K562 (cell line): ENCODE data around the gene ARHGDIA. TPM values are rescaled to one million over a fixed set of nuclear protein-coding genes. Genes with fewer than 3 reads are reported as not detected.

ENCODE experiments used
- ATAC-seq: fragments of 200-7000 bp; cut with Tn5 transposase; 3 replicates; pipeline ENCODE4 v1.9.1; 2020; ENCODE audit warnings: moderate library complexity
- BruUV-seq: library from RNA; stranded (reverse); fragments of 400-500 nt; replicated peaks from 2 replicates; lab custom pipeline; 2021; lab: Mats Ljungman, UMichigan
- CTCF ChIA-PET: fragments of 300-600 bp; formaldehyde crosslinking; extraction: SDS; loops from one replicate; lab custom pipeline; 2021; ENCODE audit warnings: low intra/inter-chr PET ratio; lab: Yijun Ruan, JAX
- POLR2A ChIA-PET: fragments of 300-600, 350-650 bp; sonication (Branson Sonifier 250); formaldehyde crosslinking; extraction: SDS; loops from one replicate; lab custom pipeline; 2021; ENCODE audit warnings: antibody characterized with exemption, inconsistent platforms; lab: Yijun Ruan, JAX
- DNase-seq, 4 experiments: peaks; one replicate each; pipeline versions ENCODE4 v3.0.0 to v3.0.0-alpha.2; 2011 to 2018; ENCODE audit warnings: low spot score in 3 of 4, mixed read lengths in 3 of 4; ENCODE audit errors: extremely low read depth in 1 of 4
- FAIRE-seq: peaks from 2 replicates; lab custom pipeline; 2011; peaks lifted over from hg19 to GRCh38; lab: Jason Lieb, UNC
- H2AFZ ChIP-seq: 2 replicates; pipeline ENCODE4 v1.6.0; 2011; ENCODE audit warnings: low read depth, low read length, control low read depth, inconsistent platforms
- H3K27ac ChIP-seq: fragments of 200-600 bp; 3 replicates; pipeline ENCODE4 v1.8.0; 2011; ENCODE audit warnings: low read depth, mild to moderate bottlenecking, control low read depth, inconsistent platforms, low read length, moderate library complexity, mixed read lengths; ENCODE audit errors: extremely low read depth
- H3K27me3 ChIP-seq, 2 experiments: fragments of 300-600 bp in 1 of 2; 2 replicates in 1 of 2; 3 replicates in 1 of 2; pipeline versions ENCODE4 v1.6.0 to v1.8.0; 2011; ENCODE audit warnings: inconsistent platforms in 2 of 2, low read length in 2 of 2, mild to moderate bottlenecking in 1 of 2, mixed read lengths in 1 of 2, moderate library complexity in 1 of 2; ENCODE audit not compliant: control insufficient read depth in 2 of 2, insufficient read depth in 2 of 2
- H3K36me3 ChIP-seq: fragments of 300-600 bp; 3 replicates; pipeline ENCODE4 v1.8.0; 2011; ENCODE audit warnings: mild to moderate bottlenecking, low read length, inconsistent platforms; ENCODE audit not compliant: control insufficient read depth, insufficient read depth
- H3K4me1 ChIP-seq, 2 experiments: fragments of 200-600 bp in 1 of 2; replicated peaks in 1 of 2; 2 replicates in 1 of 2; 3 replicates in 1 of 2; pipeline versions ENCODE4 v1.5.1 to v1.8.0; 2011; ENCODE audit warnings: inconsistent platforms in 2 of 2, low read length in 2 of 2, mild to moderate bottlenecking in 1 of 2, mixed read lengths in 1 of 2, moderate library complexity in 1 of 2; ENCODE audit not compliant: control insufficient read depth in 2 of 2, insufficient read depth in 2 of 2
- H3K4me2 ChIP-seq: 2 replicates; pipeline ENCODE4 v1.6.1; 2011; ENCODE audit warnings: low read length, control low read depth, inconsistent platforms, mixed read lengths; ENCODE audit not compliant: insufficient read depth
- H3K4me3 ChIP-seq: fragments of 200-600 bp; sonication (generic), shearing (Covaris generic); 2 replicates; pipeline ENCODE4 v1.5.1; 2016; ENCODE audit warnings: control low read depth, inconsistent platforms
- H3K79me2 ChIP-seq: fragments of 200-600 bp; 3 replicates; pipeline ENCODE4 v1.8.0; 2011; ENCODE audit warnings: low read length, inconsistent platforms; ENCODE audit not compliant: control insufficient read depth, insufficient read depth
- H3K9ac ChIP-seq, 2 experiments: 2 replicates each; pipeline versions ENCODE4 v1.6.0 to v1.6.1; 2011; ENCODE audit warnings: low read depth in 2 of 2, low read length in 2 of 2, control low read depth in 1 of 2, inconsistent platforms in 1 of 2, mild to moderate bottlenecking in 1 of 2, mixed read lengths in 1 of 2; ENCODE audit not compliant: insufficient read depth in 1 of 2
- H3K9me1 ChIP-seq: one replicate; pipeline ENCODE4 v1.6.0; 2011; ENCODE audit warnings: inconsistent platforms, mild to moderate bottlenecking, low read length, moderate library complexity; ENCODE audit not compliant: control insufficient read depth, insufficient read depth
- H3K9me3 ChIP-seq: replicated peaks from 2 replicates; pipeline ENCODE4 v1.5.1; 2011; ENCODE audit warnings: low read depth, low read length, inconsistent platforms; ENCODE audit not compliant: control insufficient read depth, insufficient read depth
- H4K20me1 ChIP-seq: replicated peaks from 2 replicates; pipeline ENCODE4 v1.6.1; 2011; ENCODE audit warnings: low read length, inconsistent platforms, mixed read lengths; ENCODE audit not compliant: control insufficient read depth, insufficient read depth
- GTF2F1 ChIP-seq: IDR thresholded peaks from 2 replicates; pipeline ENCODE4 v1.6.1; 2011; ENCODE audit warnings: low read depth, low read length, improper control_type of control experiment
- NFE2L1 ChIP-seq: fragments of 450-650 bp; IDR thresholded peaks from 2 replicates; pipeline ENCODE4 v1.6.1; 2016; ENCODE audit warnings: missing genetic modification characterization, low read depth, mild to moderate bottlenecking, missing compliant biosample characterization, moderate library complexity, borderline replicate concordance
- SETDB1 ChIP-seq: IDR thresholded peaks from one replicate; pipeline ENCODE4 v1.6.1; 2012; ENCODE audit warnings: low read length, control low read depth, inconsistent platforms
- SP1 ChIP-seq: sonication (generic); formaldehyde crosslinking; IDR thresholded peaks from 2 replicates; pipeline ENCODE4 v1.8.1; 2022; ENCODE audit warnings: mild to moderate bottlenecking, missing genetic modification reagents
- ZNF316 ChIP-seq: fragments of 450-650 bp; IDR thresholded peaks from 2 replicates; pipeline ENCODE4 v1.6.1; 2016
- ZNF384 ChIP-seq: IDR thresholded peaks from 2 replicates; pipeline ENCODE4 v1.6.1; 2012; ENCODE audit warnings: low read depth, low read length, improper control_type of control experiment
- ZNF41 ChIP-seq: fragments of 250-450 bp; sonication (Bioruptor Pico); conservative IDR thresholded peaks from 2 replicates; pipeline ENCODE4 v1.4.0; 2020; ENCODE audit warnings: mild to moderate bottlenecking
- ZZZ3 ChIP-seq: fragments of 450-650 bp; IDR thresholded peaks from 2 replicates; pipeline ENCODE4 v1.6.1; 2016; ENCODE audit warnings: antibody characterized with exemption, mild to moderate bottlenecking, moderate library complexity
- WGBS: fragments of 100-300 bp; shearing (Covaris generic); methylation state at CpG from one replicate; pipeline ENCODE4 v1.1.6; 2016; ENCODE audit warnings: low coverage, mixed read lengths; ENCODE audit not compliant: insufficient coverage; ENCODE audit errors: missing lambda C conversion rate; 5-methylcytosine and 5-hydroxymethylcytosine counted together
- in situ Hi-C: fragments of 300-500 bp; cut with MboI; formaldehyde crosslinking; loops from 4 replicates; pipeline ENCODE4 v1.15.0; 2018; ENCODE audit warnings: inconsistent platforms, mixed read lengths
- intact Hi-C: fragments of 100-400 bp; cut with micrococcal nuclease; formaldehyde crosslinking; loops from 2 replicates; pipeline ENCODE4 v1.14.2; 2022
- polyA plus RNA-seq, 8 experiments: library from polyadenylated mRNA; depleted of rRNA in 4 of 8; stranded (reverse) in 5 of 8; unstranded in 3 of 8; fragments of >200 nt; fragmentation: Nextera tagmentation in 2 of 8; fragmentation: Illumina TruSeq in 1 of 8; extraction: Ambion mirVana in 2 of 8; extraction: Trizol in 1 of 8; gene quantifications; 2 replicates each; pipeline versions ENCODE4 v1.2.1 to v1.2.3, GENCODE V29; 2011 to 2014; ENCODE audit warnings: inconsistent platforms in 1 of 8, missing spikeins in 1 of 8
- total RNA-seq, 7 experiments: library from RNA; depleted of rRNA in 6 of 7; stranded (reverse); fragments of >200 nt in 6 of 7; fragmentation: Illumina TruSeq in 2 of 7; extraction: Trizol in 2 of 7; gene quantifications; 2 replicates each; pipeline versions ENCODE4 v1.2.1 to v1.2.3, GENCODE V29; 2011 to 2021; ENCODE audit warnings: low replicate concordance in 1 of 7
- TF ChIP-seq, protein P1 (sequence below), 2 experiments: fragments of 450-650 bp in 1 of 2; sonication (generic) in 1 of 2; formaldehyde crosslinking in 1 of 2; IDR thresholded peaks; 2 replicates each; pipeline versions ENCODE4 v1.7.1 to v1.9.0; 2016 to 2022; ENCODE audit warnings: inconsistent platforms in 1 of 2, mild to moderate bottlenecking in 1 of 2, missing genetic modification reagents in 1 of 2
- TF ChIP-seq, protein P2 (sequence below), 2 experiments: IDR thresholded peaks; 2 replicates each; pipeline ENCODE4 v1.6.1; 2011; ENCODE audit warnings: borderline replicate concordance in 1 of 2, control low read depth in 1 of 2, low read depth in 1 of 2, low read length in 1 of 2, mild to moderate bottlenecking in 1 of 2, mixed read lengths in 1 of 2, moderate library complexity in 1 of 2; ENCODE audit not compliant: insufficient read depth in 1 of 2, insufficient read length in 1 of 2, poor library complexity in 1 of 2, severe bottlenecking in 1 of 2; ENCODE audit errors: extremely low read depth in 1 of 2

Gene ARHGDIA
- total and polyA plus RNA-seq, 9 of the 15 experiments (the other 6 are each of a cell fraction or from before 2014, with no cell fraction given), result 9.6 to 340 (median 97.6) TPM

- Histone ChIP-seq H3K9me1 (peaks cover 8% of the 10 kb centered on the region), H3K4me2 (peak overlapping the region; percentile 91), H3K27me3 (no peaks in the 10 kb centered on the region), H2AFZ (no peak overlapping the region), H4K20me1 (no peaks in the 10 kb centered on the region), H3K36me3 (peaks cover 73% of the 10 kb centered on the region), H3K27ac (peak overlapping the region; percentile 97), H3K9ac (peak overlapping the region; percentile 93 to 96), H3K4me1 (peaks cover 12 to 46% of the 10 kb centered on the region in 2 experiments; a peak in 4 of 5 replicates), H3K4me3 (peak overlapping the region; percentile 73), H3K9me3 (no peaks in the 10 kb centered on the region), H3K79me2 (peaks cover 82% of the 10 kb centered on the region)
- FAIRE-seq (peak; percentile 55), ATAC-seq (0 out of 3 replicates have a peak, but pooled peaks have one; percentile 5), DNase-seq (peak in 3 of 4 experiments; percentile 48 to 81 (median 80))
- POLR2A ChIA-PET, result interaction anchor here (1.1 to 10.5 kb wide), 3 partner anchors 8 to 21 kb away, joined by 3 to 85 read pairs (median 3); no protein-coding TSS in a partner anchor
- intact Hi-C loops, result no loop called here
- 1% methylated on average over 33 of the region's 69 CpGs for whole genome bisulfite sequencing
- TSS peak; percentile 40 for BruUV-seq
- in situ Hi-C loops, result no loop called here
- CTCF ChIA-PET, result no interaction called here
- TF ChIP-seq, protein P1, sequence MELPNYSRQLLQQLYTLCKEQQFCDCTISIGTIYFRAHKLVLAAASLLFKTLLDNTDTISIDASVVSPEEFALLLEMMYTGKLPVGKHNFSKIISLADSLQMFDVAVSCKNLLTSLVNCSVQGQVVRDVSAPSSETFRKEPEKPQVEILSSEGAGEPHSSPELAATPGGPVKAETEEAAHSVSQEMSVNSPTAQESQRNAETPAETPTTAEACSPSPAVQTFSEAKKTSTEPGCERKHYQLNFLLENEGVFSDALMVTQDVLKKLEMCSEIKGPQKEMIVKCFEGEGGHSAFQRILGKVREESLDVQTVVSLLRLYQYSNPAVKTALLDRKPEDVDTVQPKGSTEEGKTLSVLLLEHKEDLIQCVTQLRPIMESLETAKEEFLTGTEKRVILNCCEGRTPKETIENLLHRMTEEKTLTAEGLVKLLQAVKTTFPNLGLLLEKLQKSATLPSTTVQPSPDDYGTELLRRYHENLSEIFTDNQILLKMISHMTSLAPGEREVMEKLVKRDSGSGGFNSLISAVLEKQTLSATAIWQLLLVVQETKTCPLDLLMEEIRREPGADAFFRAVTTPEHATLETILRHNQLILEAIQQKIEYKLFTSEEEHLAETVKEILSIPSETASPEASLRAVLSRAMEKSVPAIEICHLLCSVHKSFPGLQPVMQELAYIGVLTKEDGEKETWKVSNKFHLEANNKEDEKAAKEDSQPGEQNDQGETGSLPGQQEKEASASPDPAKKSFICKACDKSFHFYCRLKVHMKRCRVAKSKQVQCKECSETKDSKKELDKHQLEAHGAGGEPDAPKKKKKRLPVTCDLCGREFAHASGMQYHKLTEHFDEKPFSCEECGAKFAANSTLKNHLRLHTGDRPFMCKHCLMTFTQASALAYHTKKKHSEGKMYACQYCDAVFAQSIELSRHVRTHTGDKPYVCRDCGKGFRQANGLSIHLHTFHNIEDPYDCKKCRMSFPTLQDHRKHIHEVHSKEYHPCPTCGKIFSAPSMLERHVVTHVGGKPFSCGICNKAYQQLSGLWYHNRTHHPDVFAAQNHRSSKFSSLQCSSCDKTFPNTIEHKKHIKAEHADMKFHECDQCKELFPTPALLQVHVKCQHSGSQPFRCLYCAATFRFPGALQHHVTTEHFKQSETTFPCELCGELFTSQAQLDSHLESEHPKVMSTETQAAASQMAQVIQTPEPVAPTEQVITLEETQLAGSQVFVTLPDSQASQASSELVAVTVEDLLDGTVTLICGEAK (IDR thresholded peaks at IDR 0.05), result peak; percentile 65
- TF ChIP-seq, protein P1 (CRISPR knock-in tag; IDR thresholded peaks at IDR 0.05), result no peak
- TF ChIP-seq SP1 (CRISPR knock-in tag), result no peak
- TF ChIP-seq ZNF384, result no peak
- TF ChIP-seq, protein P2, sequence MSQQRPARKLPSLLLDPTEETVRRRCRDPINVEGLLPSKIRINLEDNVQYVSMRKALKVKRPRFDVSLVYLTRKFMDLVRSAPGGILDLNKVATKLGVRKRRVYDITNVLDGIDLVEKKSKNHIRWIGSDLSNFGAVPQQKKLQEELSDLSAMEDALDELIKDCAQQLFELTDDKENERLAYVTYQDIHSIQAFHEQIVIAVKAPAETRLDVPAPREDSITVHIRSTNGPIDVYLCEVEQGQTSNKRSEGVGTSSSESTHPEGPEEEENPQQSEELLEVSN (IDR thresholded peaks at IDR 0.05; ENCODE audit: borderline replicate concordance in 1 of 2, extremely low read depth in 1 of 2, insufficient read depth in 1 of 2, insufficient read length in 1 of 2, low read depth in 1 of 2, low read length in 1 of 2, poor library complexity in 1 of 2, severe bottlenecking in 1 of 2), result peak in 1 of 2 experiments; percentile 22
- no peak for TF ChIP-seq ZZZ3
- no peak for TF ChIP-seq SETDB1
- no peak for TF ChIP-seq GTF2F1
- TF ChIP-seq ZNF316, result no peak
- TF ChIP-seq NFE2L1 (tag), result no peak
- no peak for TF ChIP-seq ZNF41
These were observed 19.5 kb upstream of the ARHGDIA start for GRCh38 chr17:81890447-81891302.
